GM04504 (cell line): ENCODE data around the gene JDP2.
A peak's percentile ranks its signal among the peaks of the same experiment; 100 is the strongest.

Experiments
- DNase-seq: peaks from one replicate; pipeline ENCODE4 v3.0.0-alpha.2; 2012; ENCODE audit warnings: low read depth

The JDP2 gene

DNA sequence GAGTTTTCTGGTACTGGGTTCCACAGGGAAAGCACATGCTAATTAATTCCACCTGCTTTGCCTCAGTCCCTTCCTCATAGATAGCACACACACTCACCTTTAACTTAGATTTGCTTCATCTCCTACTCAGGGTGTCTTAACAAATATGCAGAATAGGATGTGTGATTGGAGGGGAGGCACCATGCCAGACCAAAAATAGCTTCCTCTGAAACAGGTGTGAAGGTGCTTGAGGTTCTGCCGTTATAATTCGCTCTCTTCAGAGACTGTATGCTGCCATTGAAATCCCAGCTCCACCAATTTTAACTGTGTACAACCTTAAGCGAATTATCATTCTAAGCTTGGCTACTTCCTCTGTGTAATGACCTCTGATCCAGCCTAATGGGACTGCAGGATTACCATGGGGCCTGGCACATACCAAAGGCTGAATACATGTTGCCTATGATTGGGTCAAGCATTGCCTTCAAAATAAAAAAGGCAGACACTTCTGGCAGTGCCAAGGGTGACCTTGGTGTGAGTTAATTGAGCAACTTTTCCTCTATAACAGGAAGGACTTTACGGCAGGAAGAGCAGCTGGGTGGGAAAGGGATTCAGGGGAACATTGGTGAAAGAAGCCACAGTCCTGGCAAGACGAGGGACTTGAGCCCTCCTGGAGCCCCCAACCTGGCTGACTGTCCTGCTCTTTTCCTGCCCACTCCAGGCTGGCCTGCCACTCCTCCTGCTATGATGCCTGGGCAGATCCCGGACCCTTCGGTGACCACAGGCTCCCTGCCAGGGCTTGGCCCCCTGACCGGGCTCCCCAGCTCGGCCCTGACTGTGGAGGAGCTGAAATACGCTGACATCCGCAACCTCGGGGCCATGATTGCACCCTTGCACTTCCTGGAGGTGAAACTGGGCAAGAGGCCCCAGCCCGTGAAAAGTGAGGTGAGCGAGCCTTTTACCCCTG lies 9.7 kb downstream of the JDP2 start:
- DNase-seq, result no peak

DNA sequence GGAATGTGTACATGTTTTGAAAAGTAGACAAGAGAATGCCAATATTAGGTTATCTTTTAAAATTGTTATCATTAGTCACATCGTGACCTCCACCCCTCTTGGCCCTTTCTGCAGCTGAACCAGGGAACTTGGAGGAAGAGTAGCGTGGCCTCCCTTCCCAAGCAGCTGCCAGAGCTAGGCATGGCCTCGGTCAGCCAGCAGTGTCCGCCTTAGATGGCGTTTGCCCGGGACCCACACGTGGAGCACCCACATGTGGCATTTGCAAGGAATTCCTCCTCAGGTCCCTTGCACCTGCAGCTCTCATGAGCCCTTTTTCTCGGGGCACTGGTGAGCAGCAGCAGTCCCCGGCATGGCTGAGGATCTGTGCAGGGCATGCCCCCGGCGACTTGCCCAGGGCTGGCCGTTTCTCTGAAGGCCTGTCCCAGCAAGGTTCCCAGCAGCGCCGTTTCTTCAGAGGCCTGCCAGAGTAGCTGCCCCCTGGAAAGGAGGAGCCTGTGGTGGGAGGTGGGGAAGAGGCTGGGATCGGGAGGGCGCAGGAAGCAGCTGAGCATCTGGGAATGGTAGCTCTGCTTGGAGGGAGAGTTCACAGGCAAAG lies 10.8 kb downstream of the JDP2 start:
- DNase-seq, result no peak

- DNase-seq, result no peak
Measured at GRCh38 chr14:75439989-75440388, 12.2 kb downstream of the JDP2 start.

- peak; percentile 75 for DNase-seq
Measured at GRCh38 chr14:75440733-75441477, 13.1 kb downstream of the JDP2 start.

GRCh38 chr14:75441728-75442127 lies 13.9 kb downstream of the JDP2 start:
- no peak for DNase-seq

DNA sequence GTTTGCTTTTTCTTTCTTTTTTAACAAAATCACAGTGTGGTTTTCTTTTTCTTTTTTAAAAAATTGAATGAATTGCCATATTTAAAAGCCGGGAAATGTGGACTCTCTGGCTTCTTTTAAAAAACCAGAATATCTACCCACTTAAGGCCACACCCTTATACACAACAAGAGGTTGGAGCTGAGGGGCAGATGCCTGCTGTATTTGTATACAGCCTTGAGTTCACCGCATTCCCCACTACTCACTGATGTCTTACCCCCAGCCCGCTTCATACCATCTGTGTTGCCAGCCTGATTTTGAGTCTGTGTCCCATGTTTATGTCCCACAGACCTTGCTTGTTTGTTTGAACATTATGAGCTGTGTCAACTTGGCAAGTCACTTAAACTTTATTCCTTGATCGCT lies 14.3 kb downstream of the JDP2 start:
- DNase-seq, result no peak

DNA sequence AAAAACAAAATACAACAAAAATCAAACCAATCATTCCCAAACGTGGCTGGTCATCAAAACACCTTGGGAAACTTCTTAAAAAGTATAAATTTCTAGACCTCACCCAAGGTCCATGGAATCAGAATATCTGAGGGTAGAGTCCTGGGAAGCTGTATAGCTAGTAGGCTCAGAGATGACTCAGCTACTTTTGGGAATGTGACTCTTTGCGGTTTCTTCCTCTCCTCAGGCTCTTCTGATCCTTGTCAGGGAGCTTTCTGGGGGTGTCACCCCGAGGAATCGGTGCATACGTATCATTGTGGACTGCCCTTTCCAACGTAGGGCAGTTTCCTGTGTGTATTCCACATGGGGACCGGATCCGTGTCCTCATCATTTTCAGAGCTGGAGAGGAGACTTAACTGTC lies 14.8 kb downstream of the JDP2 start:
- DNase-seq, result no peak

DNA sequence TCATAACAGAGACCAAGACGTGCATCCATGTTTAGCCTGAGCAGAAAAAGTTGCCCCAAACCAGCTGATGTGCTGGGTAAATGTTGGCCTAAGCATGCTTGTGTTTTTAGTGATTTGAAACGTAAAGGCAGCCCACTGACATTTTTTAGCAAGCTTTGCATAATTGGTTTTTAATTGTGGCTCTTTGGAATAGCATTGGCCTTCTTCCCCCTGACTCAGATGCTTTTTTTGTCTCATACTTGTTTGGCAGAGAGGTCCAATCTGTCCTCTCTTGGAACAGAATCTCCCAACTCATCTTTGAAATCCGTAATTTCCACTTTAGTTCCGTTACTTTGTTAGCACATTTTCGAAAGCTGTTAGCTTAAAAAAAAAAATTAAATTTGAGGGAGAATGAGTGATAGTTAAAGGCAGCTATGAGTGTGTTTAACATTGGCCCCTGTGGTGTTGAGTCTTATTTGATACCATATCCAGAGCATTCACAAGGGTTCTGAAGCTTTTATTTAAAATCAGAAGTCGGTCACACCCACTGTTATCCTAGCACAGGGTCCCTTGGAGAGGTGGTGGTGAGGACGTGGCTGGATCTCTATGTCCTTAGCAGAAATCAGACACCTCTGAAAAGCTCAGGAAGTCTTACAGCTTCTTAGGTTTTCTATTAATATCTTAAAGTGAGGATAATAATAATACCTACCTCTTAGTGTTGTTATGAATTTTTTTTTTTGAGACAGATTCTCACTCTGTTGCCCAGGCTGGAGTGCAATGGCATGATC lies 15.6 kb downstream of the JDP2 start:
- no peak for DNase-seq

DNA sequence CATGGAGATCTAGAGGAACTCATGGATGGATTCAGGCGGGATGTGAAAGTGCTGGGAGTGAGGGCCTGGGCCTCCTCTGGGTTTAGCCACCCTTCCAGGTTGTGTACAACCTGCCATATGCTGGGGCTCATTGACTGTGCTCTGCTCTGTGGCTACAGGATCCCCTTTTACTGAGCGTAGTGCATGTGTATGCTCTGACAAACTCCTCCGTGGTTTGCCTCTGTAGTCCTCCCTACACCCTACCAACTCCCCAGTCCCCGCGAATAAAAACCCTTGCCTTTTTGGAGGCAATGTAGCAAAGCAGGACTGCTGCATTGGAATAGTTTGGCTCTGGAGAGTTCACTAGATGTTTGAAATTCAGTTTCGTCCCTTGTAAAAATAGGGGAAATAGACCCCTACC lies 17.4 kb downstream of the JDP2 start:
- DNase-seq, result no peak

GRCh38 chr14:75445963-75446362 lies 18.1 kb downstream of the JDP2 start:
- no peak for DNase-seq

GRCh38 chr14:75446447-75446846 lies 18.6 kb downstream of the JDP2 start:
- no peak for DNase-seq

DNA sequence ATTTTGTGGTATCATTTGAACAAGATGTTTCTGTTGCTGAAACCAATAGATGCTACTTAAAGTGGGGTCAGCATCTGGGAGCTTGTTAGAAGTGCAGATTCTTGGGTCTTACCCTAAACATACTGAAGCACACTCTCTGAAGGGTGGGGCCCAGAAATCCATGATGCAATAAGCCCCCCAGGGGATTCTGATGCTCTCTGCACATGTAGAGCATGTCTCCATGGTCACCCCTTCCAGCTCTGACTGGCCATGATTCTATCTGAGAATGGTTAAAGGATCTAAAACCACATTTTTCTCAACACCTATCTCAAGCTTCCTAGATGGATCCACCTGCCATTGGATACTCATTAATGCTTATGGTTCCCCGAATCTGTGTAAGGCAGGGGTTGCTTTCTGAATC lies 20.4 kb downstream of the JDP2 start:
- DNase-seq, result no peak

GRCh38 chr14:75449036-75449435 lies 21.2 kb downstream of the JDP2 start:
- DNase-seq, result no peak

- DNase-seq, result no peak
Measured at GRCh38 chr14:75449696-75450095, 21.9 kb downstream of the JDP2 start.

GRCh38 chr14:75450381-75451276 lies 22.8 kb downstream of the JDP2 start:
- no peak for DNase-seq

GRCh38 chr14:75452324-75452723 lies 24.5 kb downstream of the JDP2 start:
- no peak for DNase-seq

DNA sequence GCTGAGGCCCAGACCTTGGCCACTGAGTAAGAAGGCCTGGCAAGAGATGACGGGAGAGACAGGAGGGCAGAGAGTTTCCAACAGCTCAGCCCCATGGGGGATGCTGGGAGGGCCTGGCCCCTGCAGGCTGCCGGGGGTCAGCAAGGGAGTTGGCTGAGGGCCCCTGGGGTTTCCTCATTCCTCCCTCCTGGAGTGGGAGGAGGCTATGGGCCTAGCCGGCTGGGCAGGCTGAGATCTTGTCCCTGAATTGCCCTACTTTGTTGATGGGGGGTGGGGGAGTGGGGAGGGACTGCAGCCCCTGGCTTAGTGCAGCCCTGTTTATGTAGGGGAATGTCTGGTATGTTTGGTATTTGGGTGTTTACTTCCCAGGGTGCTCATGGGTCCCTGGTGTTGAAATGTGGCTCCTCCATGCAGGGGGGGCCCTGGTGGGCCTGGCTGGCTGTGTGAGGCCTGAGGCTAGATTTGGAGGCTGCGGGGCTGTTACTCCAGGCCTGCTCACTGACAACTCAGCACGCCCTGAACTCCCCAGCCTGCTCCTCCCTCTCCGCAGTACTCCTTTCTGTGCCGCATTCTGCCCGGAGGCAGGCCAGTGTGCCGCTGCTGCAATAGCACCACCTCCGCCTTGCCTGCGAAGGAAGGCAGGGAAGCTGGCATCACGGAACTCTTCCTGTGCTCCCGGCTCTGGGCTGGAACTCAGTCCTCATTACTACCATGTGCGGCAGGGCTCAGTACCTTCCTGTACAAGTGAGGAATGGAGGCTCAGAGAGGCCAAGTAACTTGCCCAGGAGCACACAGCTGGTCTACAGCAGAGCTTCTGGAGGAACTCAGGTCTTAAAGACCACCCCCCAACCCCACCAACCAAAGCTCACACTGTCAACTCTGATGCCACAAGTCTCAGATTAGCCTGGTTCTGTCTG lies 25.3 kb downstream of the JDP2 start:
- peak; percentile 86 for DNase-seq

DNA sequence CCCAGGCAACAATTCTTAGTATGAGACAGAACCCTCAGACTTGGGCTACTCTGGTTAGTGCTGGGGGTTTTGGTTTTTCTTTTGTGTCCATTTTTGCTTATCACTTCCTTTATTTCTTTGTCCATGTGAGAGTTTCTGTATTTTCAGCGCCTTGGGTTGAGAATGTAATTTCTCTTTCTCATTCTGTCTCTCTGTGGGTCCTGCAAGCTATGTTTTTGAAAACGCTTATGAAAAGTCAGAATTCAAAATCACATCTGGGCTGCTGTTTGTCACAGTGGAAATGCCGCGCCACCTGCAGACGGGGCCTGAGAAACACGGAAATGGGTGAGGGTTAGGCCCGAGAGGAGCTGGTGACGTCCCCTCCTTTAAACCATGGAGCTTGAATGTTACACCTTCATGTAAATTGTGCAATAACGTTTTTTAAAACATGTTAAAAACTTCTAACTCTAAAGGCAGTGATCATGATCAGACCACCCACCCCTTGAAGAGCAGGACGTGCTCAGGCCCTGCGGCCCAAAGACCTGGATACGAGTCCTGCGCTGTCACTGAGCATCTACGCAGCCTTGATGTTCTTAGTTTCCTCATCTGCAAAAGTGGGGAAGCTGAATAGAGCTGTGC lies 26.1 kb downstream of the JDP2 start:
- DNase-seq, result no peak

DNA sequence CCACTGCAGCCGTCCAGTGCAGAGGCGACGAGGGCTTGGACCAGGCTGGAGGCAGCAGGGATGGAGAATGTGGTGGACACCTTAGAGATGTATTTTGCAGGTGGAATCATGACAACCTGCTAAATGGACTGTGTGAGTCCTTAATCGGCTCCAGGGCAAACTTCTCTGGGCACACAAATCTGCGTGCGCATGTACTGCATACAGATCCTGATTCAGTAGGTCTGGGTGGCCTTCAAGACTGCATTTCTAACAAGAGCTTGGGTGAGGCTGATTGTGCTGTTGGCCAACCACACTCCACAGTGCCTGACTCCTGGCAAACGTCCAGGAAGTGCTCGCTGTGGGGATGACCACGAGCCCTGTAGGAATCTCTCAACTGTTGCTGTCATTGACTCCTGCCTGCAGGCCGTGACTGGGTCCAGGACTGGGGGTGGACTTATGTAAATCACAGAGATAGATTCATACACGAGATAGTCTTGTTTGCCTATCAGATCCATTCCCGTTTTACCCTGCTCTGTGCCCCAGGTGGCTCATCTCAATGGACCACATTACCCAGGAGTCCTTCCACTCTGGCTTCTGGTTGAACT lies 27.2 kb downstream of the JDP2 start:
- DNase-seq, result peak; percentile 35
